LNCaP clone FGC (cell line): ENCODE results near the gene ADARB2.

Source experiments
- DNase-seq: peaks from one replicate; pipeline ENCODE4 v3.0.0-alpha.2; 2011; ENCODE audit warnings: low read depth
- H3K4me3 ChIP-seq: 2 replicates; pipeline ENCODE4 v1.5.1; 2011; ENCODE audit warnings: mild to moderate bottlenecking, low read depth, low read length, control low read depth
- TF ChIP-seq, protein P1 (sequence below): IDR thresholded peaks from 2 replicates; pipeline ENCODE4 v1.5.1; 2012; ENCODE audit warnings: mild to moderate bottlenecking; ENCODE audit not compliant: control insufficient read depth, insufficient read depth; ENCODE audit errors: extremely low read depth

Gene ADARB2

DNA sequence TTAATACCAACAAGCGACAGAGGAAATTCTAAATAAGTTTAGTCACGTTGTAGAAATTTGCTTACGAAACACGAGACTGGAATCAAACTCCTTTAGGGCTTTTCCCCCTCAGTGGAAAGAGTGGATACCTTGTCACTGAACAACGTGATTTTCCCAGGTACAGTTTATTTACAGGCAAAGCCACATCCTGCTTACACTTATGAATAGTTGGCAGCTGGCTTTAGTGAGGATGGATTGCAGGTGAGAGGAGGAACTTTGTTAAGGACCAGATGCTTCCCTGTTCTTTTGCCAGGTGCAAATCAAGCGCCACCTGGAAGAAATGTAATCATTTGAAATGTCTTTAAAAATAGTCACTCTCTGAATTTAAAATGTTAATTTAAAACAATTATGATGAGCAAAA, 282.4 kb downstream of the ADARB2 start:
- no peak overlapping the region for H3K4me3 ChIP-seq
- TF ChIP-seq, protein P1, sequence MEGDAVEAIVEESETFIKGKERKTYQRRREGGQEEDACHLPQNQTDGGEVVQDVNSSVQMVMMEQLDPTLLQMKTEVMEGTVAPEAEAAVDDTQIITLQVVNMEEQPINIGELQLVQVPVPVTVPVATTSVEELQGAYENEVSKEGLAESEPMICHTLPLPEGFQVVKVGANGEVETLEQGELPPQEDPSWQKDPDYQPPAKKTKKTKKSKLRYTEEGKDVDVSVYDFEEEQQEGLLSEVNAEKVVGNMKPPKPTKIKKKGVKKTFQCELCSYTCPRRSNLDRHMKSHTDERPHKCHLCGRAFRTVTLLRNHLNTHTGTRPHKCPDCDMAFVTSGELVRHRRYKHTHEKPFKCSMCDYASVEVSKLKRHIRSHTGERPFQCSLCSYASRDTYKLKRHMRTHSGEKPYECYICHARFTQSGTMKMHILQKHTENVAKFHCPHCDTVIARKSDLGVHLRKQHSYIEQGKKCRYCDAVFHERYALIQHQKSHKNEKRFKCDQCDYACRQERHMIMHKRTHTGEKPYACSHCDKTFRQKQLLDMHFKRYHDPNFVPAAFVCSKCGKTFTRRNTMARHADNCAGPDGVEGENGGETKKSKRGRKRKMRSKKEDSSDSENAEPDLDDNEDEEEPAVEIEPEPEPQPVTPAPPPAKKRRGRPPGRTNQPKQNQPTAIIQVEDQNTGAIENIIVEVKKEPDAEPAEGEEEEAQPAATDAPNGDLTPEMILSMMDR: no peak
- DNase-seq: peak; percentile 80

DNA sequence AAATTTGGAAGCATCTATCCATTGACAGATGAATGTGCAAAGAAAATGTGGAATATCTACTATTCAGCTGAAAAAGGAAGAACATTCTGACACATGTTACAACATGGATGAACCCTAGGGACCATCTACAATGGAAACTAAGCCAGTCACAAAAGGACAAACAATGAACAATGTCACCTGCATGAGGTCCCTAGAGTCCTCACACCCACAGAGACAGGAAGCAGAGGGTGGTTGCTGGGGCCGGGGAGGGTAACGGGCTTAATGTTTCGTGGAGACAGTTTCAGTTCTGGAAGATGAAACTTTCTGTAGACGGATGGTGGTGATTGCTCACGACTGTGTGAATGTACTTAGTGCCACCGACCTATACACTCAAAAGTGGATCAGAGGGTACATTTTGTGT, 282.9 kb downstream of the ADARB2 start:
- no peak for DNase-seq
- no peak overlapping the region for H3K4me3 ChIP-seq
- TF ChIP-seq, protein P1: no peak

DNA sequence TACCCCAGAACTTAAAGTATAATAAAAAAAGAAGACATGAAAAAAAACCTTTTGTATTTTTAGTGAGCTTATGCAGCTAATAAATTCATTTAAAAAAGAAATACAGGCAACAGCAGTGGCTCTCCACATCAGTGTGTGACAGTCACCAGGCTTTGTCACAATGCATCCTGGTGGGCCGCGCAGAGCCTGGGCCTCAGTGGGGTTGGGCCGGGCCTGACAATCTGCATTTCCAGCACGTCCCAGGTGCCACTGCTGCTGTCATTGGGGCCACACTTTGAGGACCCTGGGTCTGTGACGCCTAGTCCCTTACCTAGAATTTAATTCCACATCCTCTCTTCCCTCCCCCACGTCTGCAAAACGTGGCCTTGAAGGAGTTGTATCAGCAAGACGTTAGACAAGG, 284.5 kb downstream of the ADARB2 start:
- H3K4me3 ChIP-seq: no peak overlapping the region
- TF ChIP-seq, protein P1: no peak
- DNase-seq: no peak

DNA sequence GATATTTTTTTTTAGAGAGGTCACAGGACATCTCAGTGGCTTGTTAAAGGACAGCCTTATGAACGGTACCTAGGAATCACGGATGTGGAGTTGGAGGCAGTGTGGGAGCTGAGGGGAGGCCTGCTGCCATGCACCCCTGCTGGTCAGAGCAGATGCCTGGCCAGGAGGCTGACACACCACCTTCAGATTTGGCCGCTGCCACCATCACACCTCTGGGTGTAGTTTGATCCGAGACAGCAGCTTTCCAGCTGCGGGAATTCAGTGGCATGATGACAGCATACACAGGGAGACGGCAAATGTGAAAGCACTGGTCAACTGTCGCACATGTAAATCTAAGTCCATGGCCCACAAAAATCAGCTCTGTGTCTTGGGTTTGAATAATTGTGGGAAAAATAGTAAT, 285.4 kb downstream of the ADARB2 start:
- no peak for DNase-seq

DNA sequence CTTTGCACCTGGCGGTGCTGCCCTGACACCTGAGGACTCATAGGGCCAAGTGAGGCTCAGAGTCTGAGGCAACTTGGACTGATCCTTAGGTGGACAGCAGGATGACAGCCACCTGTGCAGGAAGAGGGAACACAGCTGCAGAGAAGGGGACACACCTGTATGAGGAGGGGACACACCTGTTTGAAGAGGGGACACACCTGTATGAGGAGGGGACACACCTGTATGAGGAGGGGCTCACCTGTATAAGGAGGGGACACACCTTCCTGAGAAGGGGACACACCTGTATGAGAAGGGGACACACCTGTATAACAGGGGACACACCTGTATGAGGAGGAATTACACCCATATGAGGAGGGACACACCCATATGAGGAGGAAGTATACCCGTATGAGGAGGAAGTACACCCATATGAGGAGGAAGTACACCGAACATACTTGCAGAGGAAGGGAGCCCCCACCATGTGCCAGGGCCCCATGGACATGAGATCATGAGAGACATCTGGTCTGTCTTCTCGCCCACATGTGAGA, 285.9 kb downstream of the ADARB2 start:
- H3K4me3 ChIP-seq: no peak overlapping the region
- no peak for DNase-seq
- TF ChIP-seq, protein P1: no peak

More for the DNA sequence above, 285.4 kb downstream of the ADARB2 start:
- no peak overlapping the region for H3K4me3 ChIP-seq
- TF ChIP-seq, protein P1: no peak

DNA sequence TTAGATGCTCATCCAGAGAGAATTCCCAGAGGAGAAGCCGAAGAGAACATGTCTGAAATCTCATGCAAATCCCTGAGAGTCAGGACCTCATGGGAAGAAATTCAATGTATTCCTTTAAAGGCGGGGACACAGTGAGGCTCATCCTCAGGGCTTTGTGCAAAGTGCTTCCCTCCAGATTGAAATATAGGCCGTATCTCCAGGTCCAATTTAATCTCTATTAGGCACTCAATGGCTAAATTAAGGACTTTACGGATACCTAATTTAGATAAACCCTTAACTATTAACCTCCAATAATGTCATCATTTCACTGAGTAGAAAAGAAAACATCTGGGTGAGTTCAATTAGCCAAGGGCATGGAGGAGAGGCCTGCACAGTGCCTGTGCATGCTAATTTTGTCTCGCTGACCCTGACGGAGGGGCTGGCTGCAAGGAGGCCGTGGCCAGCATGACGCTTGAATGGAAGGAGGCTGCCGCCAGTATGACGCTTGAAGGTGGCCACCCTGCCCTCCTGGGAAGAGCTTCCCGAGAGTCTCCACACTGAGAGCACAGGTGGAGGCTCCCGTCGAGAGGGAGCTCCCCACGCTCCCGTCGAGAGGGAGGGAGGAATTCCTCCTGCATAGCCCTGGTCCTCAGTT, 287.6 kb downstream of the ADARB2 start:
- TF ChIP-seq, protein P1: no peak
- no peak overlapping the region for H3K4me3 ChIP-seq
- no peak for DNase-seq

DNA sequence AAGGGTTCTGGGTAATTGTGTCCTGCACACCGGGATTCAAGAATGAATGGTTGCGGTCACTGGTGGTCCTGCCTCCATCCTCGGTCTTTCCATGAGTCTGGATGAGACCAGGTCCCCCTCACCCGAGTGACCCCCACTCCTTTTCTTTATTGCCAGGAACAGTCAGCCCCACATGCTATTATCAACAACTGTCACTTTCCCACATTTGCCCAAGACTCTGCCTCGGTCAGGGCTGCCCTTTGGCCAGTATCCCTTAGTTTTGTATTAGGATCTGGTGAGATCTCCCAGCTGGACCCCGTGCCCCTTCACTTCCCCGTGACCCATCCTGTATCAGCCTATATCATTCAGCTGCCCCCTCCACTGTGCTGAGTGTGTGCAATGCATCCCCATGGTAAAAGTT, 288.3 kb downstream of the ADARB2 start:
- no peak overlapping the region for H3K4me3 ChIP-seq
- DNase-seq: no peak
- TF ChIP-seq, protein P1: no peak
